GM21576 (cell line): ENCODE results near the gene TNIK.

Experiments
- ATAC-seq: cut with Tn5 transposase; IDR thresholded peaks from one replicate; pipeline ENCODE4 v1.9.1; 2021; ENCODE audit warnings: mild to moderate bottlenecking, moderate library complexity; ENCODE audit not compliant: unreplicated experiment

Gene TNIK

GRCh38 chr3:171157286-171157685 lies 302.9 kb downstream of the TNIK start:
- ATAC-seq: no peak

GRCh38 chr3:171156401-171157010 lies 303.7 kb downstream of the TNIK start:
- ATAC-seq: no peak

DNA sequence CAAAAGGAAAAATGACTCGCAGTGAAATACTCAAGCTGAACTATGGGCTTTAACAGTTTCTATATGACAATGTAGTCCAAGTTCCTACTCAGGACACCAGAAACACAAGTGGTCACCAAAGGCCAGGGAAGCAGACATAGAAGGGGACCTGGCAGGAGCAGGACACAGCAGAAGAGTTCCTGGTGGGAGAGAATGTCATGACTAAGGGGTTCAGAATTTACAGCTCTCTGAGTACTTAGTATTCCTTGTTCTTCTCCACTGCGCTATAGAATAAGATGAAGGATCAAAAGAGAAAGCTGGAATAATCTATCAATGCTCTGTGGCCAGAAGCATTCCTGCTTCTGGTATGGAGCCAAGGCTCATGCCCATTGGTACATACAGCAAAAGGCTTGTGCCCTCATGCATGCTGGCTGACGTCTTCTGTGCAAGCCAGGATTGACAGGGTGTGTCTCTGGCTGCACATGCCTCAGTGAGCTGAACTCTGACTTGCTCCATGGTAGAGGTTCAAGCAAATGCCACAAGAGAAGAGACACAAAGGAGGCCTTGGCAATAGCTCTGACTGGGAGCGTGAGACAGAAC lies 305.0 kb downstream of the TNIK start:
- no peak for ATAC-seq

DNA sequence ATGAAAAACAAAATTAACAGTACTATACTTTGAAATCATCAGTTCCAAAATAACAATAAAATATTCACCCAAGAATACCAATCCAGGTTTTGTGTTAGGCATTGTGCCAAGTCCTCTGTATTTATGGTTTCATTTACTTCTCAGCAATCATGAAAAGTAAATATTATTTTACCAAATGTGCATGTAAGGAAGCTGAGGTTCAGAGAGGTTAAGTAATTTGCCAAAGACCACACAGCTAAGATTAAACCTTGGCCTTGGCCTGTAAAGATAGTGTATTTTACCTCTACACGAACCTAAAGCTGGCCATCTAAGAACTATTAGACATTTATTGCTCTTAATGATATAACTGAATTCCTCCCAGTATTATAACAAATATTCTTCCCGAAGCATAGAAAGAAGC lies 309.3 kb downstream of the TNIK start:
- ATAC-seq: no peak

GRCh38 chr3:171149526-171150116 lies 310.6 kb downstream of the TNIK start:
- ATAC-seq: no peak

DNA sequence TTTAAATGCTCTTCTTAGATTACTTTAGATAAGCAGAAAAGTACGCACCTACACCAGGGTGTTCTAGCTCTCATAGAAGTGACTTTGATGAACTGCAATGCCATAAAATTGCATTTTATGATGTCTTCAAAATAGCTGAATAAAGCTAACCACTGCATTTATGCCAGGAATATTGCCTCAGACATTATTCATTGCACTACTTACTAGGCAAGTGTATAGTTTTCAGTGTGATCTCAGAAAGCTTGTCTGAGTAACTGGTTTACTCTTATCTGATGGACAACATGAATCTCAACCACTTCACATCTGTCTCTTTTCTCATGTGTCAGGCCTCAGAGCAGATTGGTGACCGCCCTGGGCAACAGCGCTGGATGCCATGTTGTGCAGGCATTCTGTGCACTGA lies 314.4 kb downstream of the TNIK start:
- no peak for ATAC-seq

DNA sequence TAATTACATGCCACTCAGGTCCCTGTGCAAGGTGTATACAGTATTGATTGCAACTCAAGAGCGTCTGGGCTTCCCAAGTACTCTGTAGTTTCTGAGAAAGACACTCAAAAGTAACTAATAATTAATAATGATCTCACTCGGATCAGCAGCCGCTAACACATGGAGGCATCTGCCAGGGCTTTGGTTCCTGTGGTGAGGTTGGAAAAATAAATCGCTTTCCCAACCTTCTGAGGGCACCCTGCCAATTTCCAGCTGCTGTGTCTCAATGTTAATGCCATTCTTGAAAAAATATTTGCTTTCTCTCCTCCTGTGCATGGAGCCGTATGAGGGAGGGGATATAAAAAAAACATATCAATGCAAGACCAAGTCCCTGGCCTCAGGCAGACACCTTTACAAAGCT lies 317.2 kb downstream of the TNIK start:
- no peak for ATAC-seq

DNA sequence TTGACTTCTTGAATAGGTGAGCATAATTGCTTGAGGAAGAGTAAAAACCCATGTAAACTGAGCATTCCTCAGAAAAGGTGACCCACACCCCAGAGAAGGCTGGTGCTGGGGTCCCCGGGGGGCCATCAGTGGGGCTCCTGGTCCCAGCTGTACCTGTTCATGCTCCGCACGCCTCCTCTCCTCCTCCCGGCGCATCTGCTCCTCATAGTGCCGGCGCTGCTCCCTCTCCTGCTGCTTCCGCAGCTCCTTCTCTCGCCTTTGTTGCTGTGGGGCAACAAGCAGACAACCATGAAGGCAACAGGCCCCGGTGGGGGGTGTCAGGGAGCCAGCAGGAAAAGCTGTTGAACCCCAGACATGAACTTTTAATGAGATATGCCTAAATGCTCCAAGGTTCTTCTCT lies 320.0 kb downstream of the TNIK start:
- no peak for ATAC-seq

DNA sequence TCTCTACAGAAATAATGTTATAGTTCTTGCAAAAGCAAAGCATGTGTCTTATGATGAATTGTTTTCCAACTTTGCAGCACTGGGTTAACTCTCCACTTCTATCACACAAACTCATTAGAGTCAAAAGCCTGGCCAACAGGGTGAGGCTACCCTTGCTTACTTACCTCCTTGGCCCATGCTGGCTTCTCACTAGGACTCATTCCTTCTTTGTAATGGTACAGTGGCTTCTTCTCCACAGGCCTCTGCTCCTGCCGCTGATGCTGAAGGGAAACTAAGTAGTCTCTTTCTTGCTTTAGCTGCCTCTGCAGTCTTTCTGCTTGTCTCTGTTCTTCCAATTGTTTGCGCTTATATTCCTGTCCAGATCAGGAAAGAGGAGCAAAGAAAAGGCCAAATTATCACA lies 322.2 kb downstream of the TNIK start:
- no peak for ATAC-seq

DNA sequence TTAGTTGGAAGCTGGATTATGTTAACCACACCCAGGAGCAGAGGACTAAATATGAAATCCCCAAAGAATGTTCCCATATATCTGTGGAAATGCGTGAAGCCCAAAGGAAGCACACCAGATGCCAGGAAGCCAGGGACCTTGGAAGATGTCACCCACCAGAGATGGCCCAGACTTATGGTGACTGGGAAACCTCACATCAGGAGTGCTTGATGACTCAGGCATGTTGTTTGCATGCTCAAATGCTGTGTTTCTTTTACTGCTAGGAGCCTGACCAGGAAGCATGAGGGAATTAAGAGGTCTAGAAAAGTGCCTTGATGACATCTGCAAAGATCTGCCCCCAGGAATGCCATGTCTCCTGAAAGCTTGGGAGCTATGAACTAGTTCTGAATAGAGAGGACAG lies 324.7 kb downstream of the TNIK start:
- no peak for ATAC-seq

GRCh38 chr3:171133796-171134569 lies 326.2 kb downstream of the TNIK start:
- no peak for ATAC-seq

GRCh38 chr3:171133337-171133736 lies 326.9 kb downstream of the TNIK start:
- ATAC-seq: no peak

- ATAC-seq: no peak
Measured at GRCh38 chr3:171132873-171133272, 327.3 kb downstream of the TNIK start.

GRCh38 chr3:171129827-171130226 lies 330.4 kb downstream of the TNIK start:
- ATAC-seq: no peak

DNA sequence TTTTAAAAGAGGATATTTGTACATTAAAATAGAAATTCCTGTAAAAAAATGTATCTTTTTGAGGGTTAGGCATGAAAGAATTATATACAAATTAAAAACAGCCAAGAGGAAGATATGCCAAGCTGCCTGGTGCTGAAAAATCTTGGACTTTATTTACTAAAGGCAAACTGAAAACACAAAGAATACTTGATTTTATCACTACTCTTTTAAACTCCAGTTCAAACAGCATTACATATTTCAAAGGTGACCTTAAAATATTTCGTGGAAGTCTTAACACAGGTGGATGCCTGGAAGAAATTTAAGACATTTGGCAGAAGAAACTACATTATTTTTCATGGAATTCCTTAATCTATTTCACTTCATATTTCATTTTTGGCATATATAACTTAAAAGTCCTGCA lies 332.6 kb downstream of the TNIK start:
- ATAC-seq: no peak

DNA sequence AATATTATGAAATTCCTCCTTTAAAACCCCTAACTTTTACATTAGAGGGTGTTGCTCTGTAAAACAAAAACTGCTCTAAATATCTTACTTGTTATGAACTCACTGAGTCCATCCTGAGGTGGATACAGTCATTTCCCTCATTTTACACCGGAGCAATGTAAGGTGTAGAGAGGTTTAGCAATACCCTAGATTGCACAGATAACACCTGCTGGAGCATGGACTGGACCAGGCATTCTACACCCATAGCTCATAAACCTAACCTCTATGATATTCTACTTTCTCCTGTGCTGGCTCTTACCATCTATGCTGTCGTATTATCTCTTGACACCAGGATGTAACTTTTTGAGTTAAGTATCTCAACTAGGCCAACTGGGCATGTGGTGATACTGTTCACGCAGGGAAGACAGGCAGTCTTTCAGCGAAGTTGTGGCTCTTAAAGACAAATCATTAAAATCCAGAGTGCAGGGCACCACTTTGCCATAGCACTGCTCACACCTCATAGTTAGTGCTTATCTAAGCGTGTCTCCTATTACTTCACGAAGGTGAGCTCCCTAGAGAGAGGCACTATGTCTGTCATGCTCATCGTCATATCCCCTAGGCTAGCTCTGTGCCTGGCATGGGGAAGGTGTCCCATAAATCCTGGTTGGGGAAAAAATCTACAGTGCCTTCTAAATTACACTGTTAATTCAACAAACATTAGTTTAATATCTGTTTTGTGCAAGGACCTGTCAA lies 333.6 kb downstream of the TNIK start:
- ATAC-seq: no peak

DNA sequence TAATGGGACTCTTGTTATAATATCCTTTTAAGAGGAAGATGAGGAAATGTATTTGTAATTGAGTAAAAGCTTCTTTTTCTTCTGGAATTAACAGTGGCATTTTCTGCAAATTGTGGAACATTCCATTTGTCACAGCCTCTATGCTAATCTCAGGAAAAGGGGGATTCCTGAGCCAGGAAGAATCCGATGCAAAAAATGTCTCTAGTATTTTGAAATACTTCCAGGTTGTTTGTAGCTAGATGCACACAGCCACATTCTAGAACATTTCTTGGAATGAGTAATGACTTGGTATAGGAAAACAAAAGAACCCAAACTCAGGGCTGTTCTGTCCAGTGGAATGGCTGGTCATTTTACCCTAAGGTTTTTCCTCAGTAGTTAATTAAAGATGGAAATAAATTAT lies 335.2 kb downstream of the TNIK start:
- ATAC-seq: no peak

DNA sequence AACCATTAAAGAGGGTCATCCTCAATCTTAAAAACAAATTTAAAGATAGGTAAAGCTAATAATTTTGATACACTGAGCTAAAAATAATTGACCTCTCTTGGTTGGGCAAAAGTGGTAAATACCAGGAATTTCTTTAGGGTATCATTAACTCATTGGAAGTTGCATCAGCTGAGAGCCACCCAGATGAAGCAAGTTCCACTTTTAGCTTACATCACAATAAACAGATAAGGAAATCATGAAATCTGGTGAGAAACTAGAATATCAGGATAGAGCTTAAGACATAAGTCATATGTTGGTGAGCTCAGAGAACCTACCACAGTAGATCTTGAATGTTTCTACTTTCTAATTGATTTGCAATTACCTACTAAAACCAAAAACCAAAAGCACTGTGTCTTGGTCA lies 336.3 kb downstream of the TNIK start:
- no peak for ATAC-seq

- no peak for ATAC-seq
Measured at GRCh38 chr3:171122861-171123260, 337.3 kb downstream of the TNIK start.

DNA sequence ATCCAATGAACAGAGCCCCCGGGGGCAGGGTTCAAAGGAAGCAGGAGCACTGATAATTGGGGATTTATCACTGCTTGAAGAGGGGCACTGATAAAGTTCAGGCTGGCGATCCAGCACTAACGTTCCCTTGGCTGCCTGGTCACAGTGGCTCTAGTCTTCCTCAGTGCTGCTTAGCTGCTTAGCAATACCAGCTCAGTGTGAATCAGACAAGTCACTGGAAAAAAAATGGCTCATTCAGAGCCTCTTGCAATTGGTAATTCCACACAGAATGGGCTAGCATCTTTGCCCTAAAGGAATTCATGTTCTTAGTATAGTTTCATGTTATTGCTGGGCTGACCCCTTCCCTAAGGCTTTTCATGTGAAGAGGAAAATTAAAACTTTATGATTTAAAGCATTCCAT lies 338.0 kb downstream of the TNIK start:
- no peak for ATAC-seq

DNA sequence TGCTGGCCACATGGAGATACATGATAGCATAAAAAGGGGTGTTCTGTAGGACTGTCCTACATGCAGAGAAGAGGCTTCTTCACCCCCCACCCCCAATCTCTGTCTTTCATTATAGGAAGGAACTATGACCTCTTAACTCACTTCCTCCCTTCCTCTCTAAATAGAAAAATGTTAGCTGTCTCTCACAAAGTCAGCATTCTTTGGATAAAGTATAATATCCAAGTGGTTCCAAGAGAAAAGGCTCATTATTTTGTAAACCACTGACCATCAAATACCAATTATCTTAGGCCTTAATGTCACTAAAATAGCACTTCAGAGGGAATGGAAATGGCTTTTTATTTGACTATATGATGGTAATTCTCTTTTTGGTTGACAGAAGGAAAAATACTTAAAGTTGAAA lies 338.4 kb downstream of the TNIK start:
- ATAC-seq: no peak
